ENCODE data around the gene ASB18. TPM values are rescaled to one million over a fixed set of nuclear protein-coding genes. Genes with fewer than 3 reads are reported as not detected.

The ASB18 gene
- polyA plus RNA-seq, 3 donors = not detected

- Histone ChIP-seq H3K4me2 (replicated peaks; ENCODE audit: extremely low read depth, low read length, poor library complexity, severe bottlenecking) (no peak overlapping the region), H2AFZ (ENCODE audit: insufficient read depth, low read depth, low read length, poor library complexity, severe bottlenecking) (no peak overlapping the region), H3K9me3 (replicated peaks in 1 of 2; ENCODE audit: control insufficient read depth in 1 of 2, insufficient read depth in 1 of 2, low read length in 2 of 2) (peaks cover 0 to 24% of the 10 kb centered on the region in 2 donors), H3K36me3 (replicated peaks in 1 of 2; ENCODE audit: control insufficient read depth in 1 of 2, insufficient read depth in 2 of 2, low read length in 2 of 2) (no peaks in the 10 kb centered on the region), H3K4me1 (ENCODE audit: control insufficient read depth in 1 of 2, insufficient read depth in 2 of 2, low read length in 2 of 2) (no peaks in the 10 kb centered on the region), H3K27ac (ENCODE audit: low read depth in 1 of 2, low read length in 2 of 2) (no peak overlapping the region), H4K20me1 (ENCODE audit: insufficient read depth, low read length) (no peaks in the 10 kb centered on the region), H3K4me3 (replicated peaks in 1 of 3; ENCODE audit: low read depth in 2 of 3, low read length in 3 of 3) (no peak overlapping the region), H3K79me2 (ENCODE audit: insufficient read depth, low read length) (no peaks in the 10 kb centered on the region), H3K27me3 (ENCODE audit: control insufficient read depth in 2 of 2, insufficient read depth in 2 of 2, low read length in 2 of 2) (peaks cover 14 to 45% of the 10 kb centered on the region in 2 donors), H3K9ac (ENCODE audit: insufficient read depth, low read length, poor library complexity, severe bottlenecking) (no peak overlapping the region)
- H3K4me1 Mint-ChIP-seq = no peaks in the 10 kb centered on the region
- H3K36me3 Mint-ChIP-seq = no peaks in the 10 kb centered on the region
- peak overlapping the region in 1 of 2 donors; percentile 2 for H3K4me3 Mint-ChIP-seq
- peaks cover 0 to 14% (median 3%) of the 10 kb centered on the region in 7 donors for H3K9me3 Mint-ChIP-seq
- no peak overlapping the region for H3K27ac Mint-ChIP-seq
- intact Hi-C loops (cut with micrococcal nuclease) = no loop called here
- peaks cover 37 to 50% (median 41%) of the 10 kb centered on the region in 3 donors for H3K27me3 Mint-ChIP-seq (ENCODE audit: low read depth in 3 of 3)
- no peak for TF ChIP-seq CTCF (IDR thresholded peaks at IDR 0.05)
- 69% methylated on average over 12 of the region's 17 CpGs for WGBS (ENCODE audit: insufficient coverage)
- no peak for DNase-seq
These were observed 24.7 kb downstream of the ASB18 start for GRCh38 chr2:236239276-236240065.

GRCh38 chr2:236238751-236239150, 25.5 kb downstream of the ASB18 start:
- peaks cover 40 to 54% (median 46%) of the 10 kb centered on the region in 3 donors for H3K27me3 Mint-ChIP-seq (ENCODE audit: low read depth in 3 of 3)
- no peaks in the 10 kb centered on the region for H3K36me3 Mint-ChIP-seq
- TF ChIP-seq CTCF (IDR thresholded peaks at IDR 0.05) = no peak
- H3K4me3 Mint-ChIP-seq = no peak overlapping the region
- no peaks in the 10 kb centered on the region for H3K4me1 ChIP-seq (ENCODE audit: control insufficient read depth in 1 of 2, insufficient read depth in 2 of 2, low read length in 2 of 2)
- no peaks in the 10 kb centered on the region for H4K20me1 ChIP-seq (ENCODE audit: insufficient read depth, low read length)
- intact Hi-C loops (cut with micrococcal nuclease) = no loop called here
- H3K4me1 Mint-ChIP-seq = no peaks in the 10 kb centered on the region
- peaks cover 14 to 45% of the 10 kb centered on the region in 2 donors for H3K27me3 ChIP-seq (ENCODE audit: control insufficient read depth in 2 of 2, insufficient read depth in 2 of 2, low read length in 2 of 2)
- peaks cover 0 to 24% of the 10 kb centered on the region in 2 donors for H3K9me3 ChIP-seq (replicated peaks in 1 of 2; ENCODE audit: control insufficient read depth in 1 of 2, insufficient read depth in 1 of 2, low read length in 2 of 2)
- no peak overlapping the region for H3K9ac ChIP-seq (ENCODE audit: insufficient read depth, low read length, poor library complexity, severe bottlenecking)
- H3K36me3 ChIP-seq (replicated peaks in 1 of 2; ENCODE audit: control insufficient read depth in 1 of 2, insufficient read depth in 2 of 2, low read length in 2 of 2) = no peaks in the 10 kb centered on the region
- no peak overlapping the region for H3K27ac Mint-ChIP-seq
- H3K9me3 Mint-ChIP-seq = peaks cover 0 to 19% (median 7%) of the 10 kb centered on the region in 7 donors
- H3K27ac ChIP-seq (ENCODE audit: low read depth in 1 of 2, low read length in 2 of 2) = no peak overlapping the region
- H3K79me2 ChIP-seq (ENCODE audit: insufficient read depth, low read length) = no peaks in the 10 kb centered on the region
- H3K4me2 ChIP-seq (replicated peaks; ENCODE audit: extremely low read depth, low read length, poor library complexity, severe bottlenecking) = no peak overlapping the region
- no CpG with 5 or more reads among the region's 6 CpGs for WGBS (ENCODE audit: insufficient coverage)
- no peak overlapping the region for H3K4me3 ChIP-seq (replicated peaks in 1 of 3; ENCODE audit: low read depth in 2 of 3, low read length in 3 of 3)
- no peak for DNase-seq
- no peak overlapping the region for H2AFZ ChIP-seq (ENCODE audit: insufficient read depth, low read depth, low read length, poor library complexity, severe bottlenecking)
